ELR (cell line): ENCODE measurements around the gene PRKAR1B.

Experiments
- DNase-seq: peaks from one replicate; pipeline ENCODE4 v3.0.0-alpha.2; 2015; ENCODE audit warnings: low read depth

Gene PRKAR1B

GRCh38 chr7:727104-727805, at the start of gene PRKAR1B:
PRKAR1B (minus strand) TSS chr7:727281; CDS start chr7:711505, 15,776 bp downstream.
- peak; percentile 47 for DNase-seq

- DNase-seq: no peak
Observed at GRCh38 chr7:776381-776780, 49.3 kb upstream of the PRKAR1B start.

- peak; percentile 32 for DNase-seq
Observed at GRCh38 chr7:774161-775109, 47.4 kb upstream of the PRKAR1B start.

GRCh38 chr7:773622-773915, 46.5 kb upstream of the PRKAR1B start:
- DNase-seq: no peak

GRCh38 chr7:772861-773621, 46.0 kb upstream of the PRKAR1B start:
- DNase-seq: no peak

- no peak for DNase-seq
Observed at GRCh38 chr7:772392-772791, 45.3 kb upstream of the PRKAR1B start.

- DNase-seq: no peak
Observed at GRCh38 chr7:772005-772294, 44.9 kb upstream of the PRKAR1B start.

- DNase-seq: no peak
Observed at GRCh38 chr7:771234-772004, 44.3 kb upstream of the PRKAR1B start.

- no peak for DNase-seq
Observed at GRCh38 chr7:770741-771166, 43.7 kb upstream of the PRKAR1B start.

GRCh38 chr7:770336-770735, 43.3 kb upstream of the PRKAR1B start:
- DNase-seq: no peak

- DNase-seq: no peak
Observed at GRCh38 chr7:768881-769504, 41.9 kb upstream of the PRKAR1B start.

GRCh38 chr7:767941-768731, 41.1 kb upstream of the PRKAR1B start:
- no peak for DNase-seq

GRCh38 chr7:767580-767940, 40.5 kb upstream of the PRKAR1B start:
- no peak for DNase-seq

GRCh38 chr7:765383-765782, 38.3 kb upstream of the PRKAR1B start:
- no peak for DNase-seq

GRCh38 chr7:763762-764161, 36.7 kb upstream of the PRKAR1B start:
- DNase-seq: no peak

- no peak for DNase-seq
Observed at GRCh38 chr7:762885-763284, 35.8 kb upstream of the PRKAR1B start.

GRCh38 chr7:761631-762030, 34.5 kb upstream of the PRKAR1B start:
- no peak for DNase-seq

- no peak for DNase-seq
Observed at GRCh38 chr7:761101-761500, 34.0 kb upstream of the PRKAR1B start.

GRCh38 chr7:760006-760405, 32.9 kb upstream of the PRKAR1B start:
- no peak for DNase-seq

- DNase-seq: no peak
Observed at GRCh38 chr7:759569-759968, 32.5 kb upstream of the PRKAR1B start.

- no peak for DNase-seq
Observed at GRCh38 chr7:757741-758163, 30.7 kb upstream of the PRKAR1B start.
